ENCODE results near the gene CCL3.
"Not testable (repeated sequence)": the region's sequence is repeated elsewhere in the genome, so short reads cannot be mapped to it uniquely, and the experiment has no call there.

CCL3 gene

DNA sequence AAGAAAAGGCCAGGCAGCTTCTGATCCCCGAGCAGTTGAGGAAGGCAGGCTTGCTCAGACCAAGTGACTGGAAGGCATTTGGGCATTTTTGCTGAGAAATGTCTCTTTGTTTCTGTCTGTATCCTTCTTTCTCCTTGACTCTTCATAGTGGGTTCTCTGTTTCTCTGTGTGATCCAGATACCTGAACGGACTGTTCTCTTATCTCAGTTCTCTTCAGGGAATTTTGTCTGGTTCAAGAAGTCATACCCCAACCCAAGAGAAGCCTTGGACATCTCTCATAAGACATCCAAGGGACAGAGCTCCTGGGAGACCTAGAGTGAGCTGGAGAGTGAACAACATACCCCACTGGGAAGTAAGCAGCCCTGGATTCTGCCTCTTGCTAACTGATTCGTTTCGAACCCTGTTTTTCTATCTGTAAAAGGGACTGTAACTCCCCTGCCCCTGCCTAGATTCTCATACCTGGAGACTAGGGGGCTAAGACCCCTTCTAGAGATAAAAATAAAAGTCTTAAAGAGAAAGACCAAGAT, 541 bp downstream of the CCL3 start:
- H2AFZ ChIP-seq (ENCODE audit: low read depth, low read length) = no peak overlapping the region
- peak overlapping the region; percentile 81 for H3K9ac ChIP-seq (ENCODE audit: low read length)
- peak overlapping the region; percentile 74 for H3K4me3 ChIP-seq (ENCODE audit: low read length)

DNA sequence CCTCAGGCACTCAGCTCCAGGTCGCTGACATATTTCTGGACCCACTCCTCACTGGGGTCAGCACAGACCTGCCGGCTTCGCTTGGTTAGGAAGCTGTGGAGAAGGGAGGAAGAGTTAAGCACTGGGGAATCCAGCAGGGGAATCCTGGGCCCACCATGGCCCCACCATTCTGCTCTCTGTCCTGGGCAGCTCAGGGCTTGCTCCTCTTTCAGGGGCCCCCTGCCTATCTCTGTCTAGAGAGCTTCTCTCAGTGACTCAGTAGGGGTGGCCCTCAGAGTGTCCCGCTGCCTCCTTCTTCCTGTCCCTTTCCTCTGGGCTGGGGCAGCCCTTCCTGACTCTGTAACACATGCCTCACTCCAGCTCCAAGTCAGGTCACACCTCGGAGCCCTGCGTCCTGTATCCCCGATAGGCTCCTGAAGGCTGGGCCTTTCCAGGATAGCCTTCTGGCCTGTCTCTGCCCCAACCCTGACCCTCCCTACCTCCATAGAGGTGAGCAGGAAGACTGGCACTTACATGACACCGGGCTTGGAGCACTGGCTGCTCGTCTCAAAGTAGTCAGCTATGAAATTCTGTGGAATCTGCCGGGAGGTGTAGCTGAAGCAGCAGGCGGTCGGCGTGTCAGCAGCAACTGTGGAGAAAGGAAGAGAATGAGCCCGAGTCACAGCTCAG, 1.1 kb downstream of the CCL3 start:
- H3K4me1 ChIP-seq (ENCODE audit: low read length) = peaks cover 63% of the 10 kb centered on the region

More for the DNA sequence above, 541 bp downstream of the CCL3 start:
- TF ChIP-seq, protein P1, sequence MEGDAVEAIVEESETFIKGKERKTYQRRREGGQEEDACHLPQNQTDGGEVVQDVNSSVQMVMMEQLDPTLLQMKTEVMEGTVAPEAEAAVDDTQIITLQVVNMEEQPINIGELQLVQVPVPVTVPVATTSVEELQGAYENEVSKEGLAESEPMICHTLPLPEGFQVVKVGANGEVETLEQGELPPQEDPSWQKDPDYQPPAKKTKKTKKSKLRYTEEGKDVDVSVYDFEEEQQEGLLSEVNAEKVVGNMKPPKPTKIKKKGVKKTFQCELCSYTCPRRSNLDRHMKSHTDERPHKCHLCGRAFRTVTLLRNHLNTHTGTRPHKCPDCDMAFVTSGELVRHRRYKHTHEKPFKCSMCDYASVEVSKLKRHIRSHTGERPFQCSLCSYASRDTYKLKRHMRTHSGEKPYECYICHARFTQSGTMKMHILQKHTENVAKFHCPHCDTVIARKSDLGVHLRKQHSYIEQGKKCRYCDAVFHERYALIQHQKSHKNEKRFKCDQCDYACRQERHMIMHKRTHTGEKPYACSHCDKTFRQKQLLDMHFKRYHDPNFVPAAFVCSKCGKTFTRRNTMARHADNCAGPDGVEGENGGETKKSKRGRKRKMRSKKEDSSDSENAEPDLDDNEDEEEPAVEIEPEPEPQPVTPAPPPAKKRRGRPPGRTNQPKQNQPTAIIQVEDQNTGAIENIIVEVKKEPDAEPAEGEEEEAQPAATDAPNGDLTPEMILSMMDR (IDR thresholded peaks at IDR 0.05; ENCODE audit: low read depth, low read length) = no peak
- no peak for TF ChIP-seq EZH2phosphoT487 (IDR thresholded peaks at IDR 0.05; ENCODE audit: low read depth)
- H3K9me3 ChIP-seq (ENCODE audit: insufficient read depth, low read length) = no peaks in the 10 kb centered on the region
- H3K36me3 ChIP-seq (replicated peaks; ENCODE audit: low read depth, low read length) = peaks cover 3% of the 10 kb centered on the region
- 0 out of 2 replicates have a peak, but pooled peaks cover 10% of the 10 kb centered on the region for H3K27me3 ChIP-seq (ENCODE audit: low read depth, low read length)
- no peaks in the 10 kb centered on the region for H4K20me1 ChIP-seq (ENCODE audit: insufficient read depth, low read length)
- H3K27ac ChIP-seq (ENCODE audit: low read length) = peak overlapping the region; percentile 92
- no peaks in the 10 kb centered on the region for H3K79me2 ChIP-seq (ENCODE audit: low read length)
- peaks cover 63% of the 10 kb centered on the region for H3K4me1 ChIP-seq (ENCODE audit: low read length)
- peak overlapping the region; percentile 94 for H3K4me2 ChIP-seq (ENCODE audit: low read length)

DNA sequence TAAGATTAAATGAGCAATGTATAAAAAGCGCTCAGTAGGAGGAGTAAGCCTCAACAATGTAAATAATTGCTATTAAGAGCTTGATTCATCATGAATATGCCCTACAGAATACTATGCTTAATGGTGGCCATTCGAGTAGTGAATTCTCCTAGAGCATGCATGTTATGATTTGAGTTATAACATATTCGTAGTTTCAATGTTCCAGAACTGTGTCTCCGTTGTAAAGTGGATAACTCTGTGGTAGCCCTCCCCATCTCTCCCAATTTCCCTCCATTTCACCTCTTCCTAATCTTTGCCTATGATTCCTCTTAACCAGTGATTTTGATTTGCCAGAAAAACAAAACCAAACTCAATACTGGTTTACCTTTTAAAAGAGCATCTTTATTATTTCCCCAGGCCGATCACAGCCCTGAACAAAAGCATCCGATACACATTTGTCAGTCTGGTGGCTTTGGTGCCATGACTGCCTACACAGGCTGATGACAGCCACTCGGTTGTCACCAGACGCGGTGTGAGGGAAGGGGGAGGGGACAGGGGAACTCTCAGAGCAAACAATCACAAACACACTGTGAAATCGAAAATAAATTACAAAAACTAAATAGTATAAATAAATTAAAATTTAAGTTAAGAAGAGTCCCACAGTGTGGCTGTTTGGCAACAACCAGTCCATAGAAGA, 1.9 kb downstream of the CCL3 start:
- not testable (repeated sequence) for H3K79me2 ChIP-seq (ENCODE audit: low read length); H3K27me3 ChIP-seq (ENCODE audit: low read depth, low read length); H3K4me2 ChIP-seq (ENCODE audit: low read length); H3K27ac ChIP-seq (ENCODE audit: low read length); H3K9me3 ChIP-seq (ENCODE audit: insufficient read depth, low read length); H2AFZ ChIP-seq (ENCODE audit: low read depth, low read length); H4K20me1 ChIP-seq (ENCODE audit: insufficient read depth, low read length); H3K9ac ChIP-seq (ENCODE audit: low read length); H3K4me3 ChIP-seq (ENCODE audit: low read length); H3K36me3 ChIP-seq (replicated peaks; ENCODE audit: low read depth, low read length)
- H3K4me1 ChIP-seq (ENCODE audit: low read length) = peaks cover 62% of the 10 kb centered on the region

More for the DNA sequence above, 1.1 kb downstream of the CCL3 start:
- no peak for TF ChIP-seq EZH2phosphoT487 (IDR thresholded peaks at IDR 0.05; ENCODE audit: low read depth)
- TF ChIP-seq, protein P1 (IDR thresholded peaks at IDR 0.05; ENCODE audit: low read depth, low read length) = no peak
- peaks cover 3% of the 10 kb centered on the region for H3K36me3 ChIP-seq (replicated peaks; ENCODE audit: low read depth, low read length)
- peak overlapping the region; percentile 74 for H3K4me3 ChIP-seq (ENCODE audit: low read length)
- H2AFZ ChIP-seq (ENCODE audit: low read depth, low read length) = no peak overlapping the region
- peak overlapping the region; percentile 92 for H3K27ac ChIP-seq (ENCODE audit: low read length)
- no peaks in the 10 kb centered on the region for H3K9me3 ChIP-seq (ENCODE audit: insufficient read depth, low read length)
- peak overlapping the region; percentile 81 for H3K9ac ChIP-seq (ENCODE audit: low read length)
- H3K79me2 ChIP-seq (ENCODE audit: low read length) = no peaks in the 10 kb centered on the region
- H3K27me3 ChIP-seq (ENCODE audit: low read depth, low read length) = 0 out of 2 replicates have a peak, but pooled peaks cover 10% of the 10 kb centered on the region
- peak overlapping the region; percentile 94 for H3K4me2 ChIP-seq (ENCODE audit: low read length)
- no peaks in the 10 kb centered on the region for H4K20me1 ChIP-seq (ENCODE audit: insufficient read depth, low read length)

DNA sequence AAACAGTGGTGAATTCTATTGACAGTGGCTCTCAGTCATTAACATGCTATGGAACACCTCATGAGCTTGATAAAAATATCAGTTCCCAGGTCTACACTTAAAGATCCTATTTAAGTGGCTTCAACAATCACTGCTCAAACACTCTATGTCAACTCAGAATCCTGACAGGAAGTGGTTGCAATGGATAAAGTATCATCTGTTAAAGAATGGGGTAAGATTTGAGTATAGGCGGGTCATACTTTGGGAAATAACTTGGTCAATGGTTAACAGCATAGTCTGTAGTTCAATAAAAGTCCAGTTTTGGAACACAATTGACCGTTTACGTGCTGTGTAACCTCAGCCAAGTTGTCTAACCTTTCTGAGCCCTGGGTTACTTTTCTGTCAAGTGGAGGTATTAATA, 2.5 kb downstream of the CCL3 start:
- not testable (repeated sequence) for H3K79me2 ChIP-seq (ENCODE audit: low read length); H3K4me3 ChIP-seq (ENCODE audit: low read length); H2AFZ ChIP-seq (ENCODE audit: low read depth, low read length); H3K27ac ChIP-seq (ENCODE audit: low read length); H3K27me3 ChIP-seq (ENCODE audit: low read depth, low read length); H3K4me2 ChIP-seq (ENCODE audit: low read length); H3K36me3 ChIP-seq (replicated peaks; ENCODE audit: low read depth, low read length); H3K9ac ChIP-seq (ENCODE audit: low read length); H4K20me1 ChIP-seq (ENCODE audit: insufficient read depth, low read length); H3K9me3 ChIP-seq (ENCODE audit: insufficient read depth, low read length)
- peaks cover 59% of the 10 kb centered on the region for H3K4me1 ChIP-seq (ENCODE audit: low read length)

DNA sequence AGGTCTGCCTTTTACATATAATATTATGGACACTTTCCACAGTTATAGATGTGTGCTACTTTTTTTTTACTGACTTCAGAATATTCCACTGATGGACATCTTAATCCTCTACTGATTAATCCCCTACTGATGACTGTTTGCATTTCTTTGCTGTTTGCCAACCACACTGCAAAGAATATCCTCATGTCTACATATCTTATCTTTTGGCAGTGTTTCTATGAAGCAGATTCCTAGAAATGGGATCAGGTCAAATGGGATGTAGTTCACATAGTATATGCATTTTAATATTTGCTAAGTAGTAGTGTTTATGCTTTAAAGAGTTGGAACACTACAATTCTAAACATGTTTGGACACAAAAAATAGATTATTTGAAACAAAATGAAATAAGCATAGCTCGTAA, 3.2 kb downstream of the CCL3 start:
- Histone ChIP-seq H3K27ac (ENCODE audit: low read length) (no peak overlapping the region), H3K9ac (ENCODE audit: low read length) (no peak overlapping the region), H3K4me2 (ENCODE audit: low read length) (no peak overlapping the region), H3K9me3 (ENCODE audit: insufficient read depth, low read length) (no peaks in the 10 kb centered on the region), H4K20me1 (ENCODE audit: insufficient read depth, low read length) (no peaks in the 10 kb centered on the region), H3K79me2 (ENCODE audit: low read length) (no peaks in the 10 kb centered on the region), H3K27me3 (ENCODE audit: low read depth, low read length) (0 out of 2 replicates have a peak, but pooled peaks cover 8% of the 10 kb centered on the region), H3K4me3 (ENCODE audit: low read length) (no peak overlapping the region), H3K36me3 (replicated peaks; ENCODE audit: low read depth, low read length) (peaks cover 3% of the 10 kb centered on the region), H3K4me1 (ENCODE audit: low read length) (peaks cover 59% of the 10 kb centered on the region), H2AFZ (ENCODE audit: low read depth, low read length) (no peak overlapping the region)
- TF ChIP-seq, protein P1 (IDR thresholded peaks at IDR 0.05; ENCODE audit: low read depth, low read length) = no peak
- no peak for TF ChIP-seq EZH2phosphoT487 (IDR thresholded peaks at IDR 0.05; ENCODE audit: low read depth)
